ENCODE results near the gene SSRP1.
"Not testable (repeated sequence)": the region's sequence is repeated elsewhere in the genome, so short reads cannot be mapped to it uniquely, and the experiment has no call there.

Gene SSRP1

DNA sequence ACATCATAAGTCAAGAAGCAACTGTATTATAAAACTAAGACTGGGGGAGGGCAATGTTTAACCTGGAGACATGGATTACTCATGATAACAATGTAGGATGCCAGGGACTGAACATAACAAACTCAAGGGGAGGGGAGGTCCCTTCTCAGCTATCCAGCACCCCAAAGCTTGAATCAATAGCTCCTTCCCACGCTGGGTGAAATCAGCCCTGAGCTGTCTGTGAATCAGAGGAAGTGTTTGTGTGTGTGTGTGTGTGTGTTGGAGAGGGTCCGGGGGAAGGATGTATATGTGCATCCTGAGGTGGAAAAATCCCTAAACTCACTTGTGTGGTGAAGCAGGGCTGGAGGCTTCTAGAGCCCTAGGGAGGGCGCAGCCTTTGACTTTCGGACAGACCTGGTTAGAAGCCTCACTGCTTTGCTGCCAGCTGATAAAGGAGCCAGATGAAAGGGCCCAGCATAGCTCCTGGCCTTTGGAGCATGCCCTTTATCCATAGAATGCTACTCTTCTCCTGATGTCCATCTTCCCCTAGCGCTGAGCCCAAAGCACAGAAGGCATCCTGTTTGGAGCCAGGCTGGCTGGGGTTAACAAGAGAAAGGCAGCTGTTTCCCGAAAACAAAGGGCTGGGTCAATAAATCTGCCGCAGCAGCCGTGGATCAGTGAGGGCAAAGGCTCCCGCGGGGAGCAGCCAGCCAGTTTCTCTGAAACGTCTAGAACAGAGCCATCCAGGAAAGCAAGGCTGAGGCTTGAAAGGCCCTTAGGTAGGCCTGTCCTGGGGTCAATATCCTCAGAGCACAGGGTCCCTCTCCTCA is 46.7 kb downstream of the SSRP1 start:
- ATAC-seq = peak; percentile 63
- Mint-ChIP-seq H3K36me3 (no peaks in the 10 kb centered on the region), H3K27ac (no peak overlapping the region), H3K4me3 (no peak overlapping the region), H3K9me3 (no peaks in the 10 kb centered on the region), H3K4me1 (no peaks in the 10 kb centered on the region)
- no peak for DNase-seq (ENCODE audit: low spot score in 2 of 2)

DNA sequence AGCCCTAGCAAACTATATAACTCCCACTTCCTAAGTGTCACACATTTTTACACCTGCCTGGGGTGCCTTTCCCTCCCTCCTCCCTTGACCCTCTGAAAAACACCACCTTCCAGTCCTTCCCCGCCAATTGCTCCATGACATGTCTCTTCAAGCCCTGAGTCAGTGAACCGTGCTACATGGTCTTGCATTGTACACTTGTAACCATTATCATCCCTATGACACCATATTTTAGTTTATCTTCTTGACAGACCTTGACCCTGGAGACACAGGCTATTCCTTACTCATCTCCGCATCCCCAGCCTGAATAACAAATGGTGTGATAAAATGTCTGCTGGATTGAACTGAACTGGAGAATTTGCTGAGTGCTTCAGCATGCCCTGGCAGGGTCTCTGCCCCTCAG is 47.8 kb downstream of the SSRP1 start:
- Mint-ChIP-seq H3K36me3 (no peaks in the 10 kb centered on the region), H3K4me3 (no peak overlapping the region), H3K9me3 (no peaks in the 10 kb centered on the region), H3K4me1 (no peaks in the 10 kb centered on the region), H3K27ac (no peak overlapping the region)
- ATAC-seq = no peak
- no peak for DNase-seq (ENCODE audit: low spot score in 2 of 2)

DNA sequence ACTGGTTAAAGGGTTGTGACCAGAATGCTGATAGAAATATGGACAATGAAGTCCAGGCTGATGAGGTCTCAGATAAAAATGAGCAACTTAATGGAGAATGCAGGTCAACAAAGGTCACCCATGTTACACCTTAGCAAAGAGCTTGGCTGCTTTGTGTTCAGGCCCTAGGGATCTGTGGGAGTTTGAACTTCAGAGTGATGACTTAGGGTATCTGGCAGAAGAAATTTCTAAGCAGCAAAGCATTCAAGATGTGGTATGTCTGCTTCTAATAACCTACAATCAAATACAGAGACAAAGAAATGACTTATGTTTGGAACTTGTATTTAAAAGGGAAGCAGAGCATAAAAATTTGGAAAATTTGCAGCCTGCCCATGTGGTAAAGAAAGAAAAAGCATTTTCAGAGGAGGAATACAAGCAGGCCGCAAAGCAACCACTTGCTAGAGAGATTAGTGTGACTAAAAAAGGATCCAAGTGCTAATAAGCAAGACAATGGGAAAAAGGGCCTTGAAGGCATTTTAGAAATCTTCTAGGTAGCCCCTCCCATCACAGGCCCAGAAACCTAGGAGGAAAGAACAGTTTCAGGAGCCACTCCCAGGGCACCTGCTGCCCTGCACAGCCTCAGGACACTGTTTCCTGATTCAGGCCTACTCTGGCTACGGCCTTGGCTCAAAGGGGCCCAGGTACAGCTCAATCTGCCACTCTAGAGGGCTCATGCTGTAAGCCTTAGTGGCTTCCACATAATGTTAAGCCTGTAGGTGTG is 52.3 kb downstream of the SSRP1 start:
- Mint-ChIP-seq H3K4me3 (no peak overlapping the region), H3K27ac (no peak overlapping the region), H3K4me1 (no peaks in the 10 kb centered on the region), H3K9me3 (no peaks in the 10 kb centered on the region), H3K36me3 (no peaks in the 10 kb centered on the region)
- DNase-seq (ENCODE audit: low spot score in 2 of 2) (no peak), ATAC-seq (no peak)

DNA sequence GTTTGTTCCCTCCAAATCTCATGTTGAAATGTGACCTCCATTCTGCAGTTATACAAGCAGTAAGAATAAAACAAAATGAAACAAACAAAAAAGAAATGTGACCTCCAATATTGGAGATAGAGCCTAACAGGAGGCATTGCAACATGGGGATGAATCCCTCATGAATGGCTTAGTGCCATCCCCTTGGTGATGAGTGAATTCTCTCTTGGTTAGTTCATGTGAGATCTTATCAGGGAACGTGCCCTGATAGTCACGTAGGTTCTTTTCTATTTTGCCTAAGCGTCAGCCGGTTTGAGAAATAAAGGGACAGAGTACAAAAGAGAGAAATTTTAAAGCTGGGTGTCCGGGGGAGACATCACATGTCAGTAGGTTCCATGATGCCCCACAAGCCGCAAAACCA is 54.1 kb downstream of the SSRP1 start:
- ATAC-seq, H3K9me3 Mint-ChIP-seq: not testable (repeated sequence)

DNA sequence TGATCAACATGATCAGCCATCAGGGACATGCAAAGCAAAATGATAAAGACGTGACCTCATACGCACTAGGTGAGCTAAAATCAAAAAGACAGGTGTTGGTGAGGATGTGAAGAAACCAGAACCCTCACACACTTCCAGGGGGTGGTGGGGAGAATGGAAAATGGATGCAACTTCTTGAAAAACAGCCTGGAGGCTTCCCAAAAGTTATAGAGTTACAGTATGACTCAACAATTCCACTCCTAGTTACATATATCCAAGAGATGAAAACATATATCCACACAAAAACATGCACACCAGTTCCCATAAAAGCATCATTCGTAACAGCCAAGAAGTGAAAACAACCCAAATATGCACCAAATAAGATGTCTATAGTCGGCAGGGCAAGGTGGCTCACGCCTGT is 56.6 kb downstream of the SSRP1 start:
- H3K27ac Mint-ChIP-seq = no peak overlapping the region
- H3K36me3 Mint-ChIP-seq = no peaks in the 10 kb centered on the region
- H3K4me3 Mint-ChIP-seq = no peak overlapping the region
- no peak for ATAC-seq
- DNase-seq (ENCODE audit: low spot score in 2 of 2) = no peak
- peaks cover 2% of the 10 kb centered on the region for H3K9me3 Mint-ChIP-seq
- H3K4me1 Mint-ChIP-seq = peaks cover 6% of the 10 kb centered on the region

More for the DNA sequence above, 54.1 kb downstream of the SSRP1 start:
- not testable (repeated sequence) for H3K27ac Mint-ChIP-seq; H3K4me1 Mint-ChIP-seq; H3K4me3 Mint-ChIP-seq; H3K36me3 Mint-ChIP-seq; DNase-seq (ENCODE audit: low spot score in 2 of 2)

DNA sequence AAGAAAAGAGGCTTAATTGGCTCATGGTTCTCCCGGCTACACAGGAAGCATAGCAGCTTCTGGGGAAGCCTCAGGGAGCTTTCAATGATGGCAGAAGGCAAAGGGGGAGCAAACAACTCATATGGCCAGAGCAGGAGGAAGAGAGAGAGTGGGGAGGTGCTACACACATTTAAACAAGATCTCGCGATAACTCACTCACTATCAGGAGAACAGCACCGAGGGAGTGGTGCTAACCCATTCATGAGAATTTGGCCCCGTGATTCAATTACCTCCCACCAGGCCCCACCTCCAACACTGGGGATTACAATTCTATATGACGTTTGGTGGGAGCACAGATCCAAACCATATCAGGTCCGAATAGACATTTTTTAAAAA is 57.0 kb downstream of the SSRP1 start:
- ATAC-seq (no peak), DNase-seq (ENCODE audit: low spot score in 2 of 2) (no peak)
- H3K4me3 Mint-ChIP-seq = no peak overlapping the region
- H3K27ac Mint-ChIP-seq = no peak overlapping the region
- peaks cover 6% of the 10 kb centered on the region for H3K4me1 Mint-ChIP-seq
- peaks cover 4% of the 10 kb centered on the region for H3K9me3 Mint-ChIP-seq
- H3K36me3 Mint-ChIP-seq = no peaks in the 10 kb centered on the region

DNA sequence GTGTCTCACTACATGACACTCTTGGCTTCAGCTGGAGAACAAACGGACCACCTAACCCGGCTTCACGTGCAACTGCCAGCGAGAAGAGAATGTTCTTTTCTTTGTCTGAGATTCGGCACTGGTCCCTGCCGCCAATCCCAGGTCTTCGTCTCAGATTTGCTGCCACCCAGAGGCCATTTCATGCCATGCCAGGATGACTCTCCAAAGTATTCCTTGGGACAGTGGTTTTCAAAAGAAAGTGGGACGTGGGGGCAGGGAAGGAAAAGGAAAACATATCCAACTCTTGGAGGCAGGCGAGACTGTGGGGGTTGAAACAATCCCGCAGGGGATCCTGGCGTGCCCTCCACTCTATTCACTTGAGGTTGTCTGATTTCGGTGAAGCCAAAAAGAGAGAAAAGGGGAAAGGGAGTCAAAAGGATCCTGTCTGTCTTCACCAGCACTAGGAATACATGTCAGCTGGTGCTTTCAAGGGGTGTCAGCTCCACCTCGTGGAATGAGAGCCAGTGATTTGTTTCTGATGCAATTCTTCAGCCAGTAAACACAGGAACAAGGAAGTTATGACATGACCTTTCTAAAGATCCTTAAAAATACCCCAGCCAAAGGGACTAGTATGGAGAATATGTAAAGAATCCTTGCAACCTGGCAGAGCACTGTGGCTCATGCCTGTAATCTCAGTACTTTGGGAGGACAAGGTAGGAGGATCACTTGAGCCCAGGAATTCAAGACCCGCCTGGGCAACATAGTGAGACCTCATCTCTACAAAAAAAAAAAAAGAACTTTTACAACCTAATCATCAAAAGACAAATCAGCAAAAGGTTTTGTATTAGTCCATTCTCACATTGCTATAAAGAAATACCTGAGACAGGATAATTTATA is 57.6 kb downstream of the SSRP1 start:
- Mint-ChIP-seq H3K36me3 (no peaks in the 10 kb centered on the region), H3K27ac (no peak overlapping the region), H3K4me3 (no peak overlapping the region), H3K9me3 (peaks cover 7% of the 10 kb centered on the region), H3K4me1 (peaks cover 6% of the 10 kb centered on the region)
- ATAC-seq (peak; percentile 46), DNase-seq (ENCODE audit: low spot score in 2 of 2) (peak; percentile 4 to 55)

DNA sequence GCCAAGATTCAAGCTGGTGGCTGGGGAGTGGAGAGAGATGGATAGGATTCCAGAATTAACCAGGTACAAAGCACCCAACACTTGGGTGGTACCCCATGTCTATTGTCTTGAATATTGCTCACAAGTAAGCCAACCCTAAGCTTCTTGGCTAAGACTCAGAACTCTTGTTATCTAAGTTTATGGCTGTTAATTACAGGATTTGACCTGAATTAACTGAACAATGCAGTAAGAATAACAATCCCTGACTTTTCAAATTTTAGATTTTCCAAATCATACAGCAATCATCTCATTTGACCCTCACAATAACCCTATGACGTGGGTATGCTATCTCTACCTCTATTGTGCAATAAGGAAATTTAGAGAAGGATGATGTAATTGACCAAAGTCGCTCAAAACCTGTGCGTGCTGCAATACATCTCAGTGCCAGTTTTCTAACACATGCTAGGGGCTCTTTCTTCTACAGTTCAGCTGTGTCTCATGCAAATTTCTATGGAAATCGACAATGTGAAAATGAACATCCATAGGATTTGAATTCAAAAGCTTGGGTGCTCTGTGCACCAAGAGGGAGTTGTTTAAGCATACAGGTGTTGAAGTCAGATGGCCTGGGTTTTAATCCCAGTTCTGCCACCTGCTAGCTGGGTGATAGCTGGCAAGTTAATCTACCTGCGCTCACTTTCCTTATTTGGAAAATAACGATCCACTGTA is 58.6 kb downstream of the SSRP1 start:
- Mint-ChIP-seq H3K36me3 (no peaks in the 10 kb centered on the region), H3K9me3 (peaks cover 7% of the 10 kb centered on the region), H3K27ac (no peak overlapping the region), H3K4me1 (peaks cover 6% of the 10 kb centered on the region), H3K4me3 (no peak overlapping the region)
- ATAC-seq = no peak
- DNase-seq (ENCODE audit: low spot score in 2 of 2) = no peak

DNA sequence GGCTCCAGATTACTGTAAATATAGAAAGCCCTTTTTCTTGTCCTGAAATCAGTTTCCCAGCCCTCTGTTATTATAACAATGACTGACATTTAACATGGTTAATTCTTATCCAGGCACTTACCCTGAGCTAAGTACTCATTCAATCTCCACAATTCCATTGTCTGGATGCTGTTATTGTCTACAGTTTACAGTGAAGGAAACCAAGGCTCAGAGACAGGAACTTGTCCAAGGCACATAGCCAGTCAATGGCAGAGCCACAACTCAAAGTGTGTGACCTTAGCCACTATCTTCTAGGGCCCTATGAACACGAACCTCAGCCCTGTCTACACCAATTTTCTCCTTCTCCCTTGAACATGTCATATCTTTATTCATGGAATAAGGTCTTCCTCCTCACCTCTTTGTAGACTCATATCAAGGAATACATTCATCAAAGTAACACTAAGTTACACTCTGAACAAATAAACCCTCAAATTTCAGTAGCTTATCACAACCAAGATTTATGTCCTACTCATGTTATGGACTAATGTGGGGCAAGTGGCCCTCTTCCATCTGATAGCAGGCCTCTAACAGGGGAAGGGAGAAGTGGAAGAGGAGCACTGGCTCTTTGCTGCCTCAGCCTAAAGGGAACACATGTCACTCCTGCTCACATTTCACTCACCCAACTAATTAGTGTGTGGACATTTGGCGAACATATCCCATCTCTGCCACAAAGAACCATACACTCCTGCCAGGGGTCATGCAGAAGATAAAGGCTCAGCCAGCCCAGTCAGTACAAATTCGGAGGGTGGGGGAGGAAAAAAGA is 59.3 kb downstream of the SSRP1 start:
- ATAC-seq (no peak), DNase-seq (ENCODE audit: low spot score in 2 of 2) (no peak)
- peaks cover 7% of the 10 kb centered on the region for H3K9me3 Mint-ChIP-seq
- H3K4me3 Mint-ChIP-seq = no peak overlapping the region
- H3K36me3 Mint-ChIP-seq = no peaks in the 10 kb centered on the region
- H3K27ac Mint-ChIP-seq = no peak overlapping the region
- peaks cover 6% of the 10 kb centered on the region for H3K4me1 Mint-ChIP-seq
